ENCODE results near the gene BYSL. TPM values are rescaled to one million over a fixed set of nuclear protein-coding genes. Genes with fewer than 3 reads are reported as not detected.

Gene BYSL
- total and polyA plus RNA-seq, 4 donors = 3.4 to 12.0 (median 7.6) TPM

DNA sequence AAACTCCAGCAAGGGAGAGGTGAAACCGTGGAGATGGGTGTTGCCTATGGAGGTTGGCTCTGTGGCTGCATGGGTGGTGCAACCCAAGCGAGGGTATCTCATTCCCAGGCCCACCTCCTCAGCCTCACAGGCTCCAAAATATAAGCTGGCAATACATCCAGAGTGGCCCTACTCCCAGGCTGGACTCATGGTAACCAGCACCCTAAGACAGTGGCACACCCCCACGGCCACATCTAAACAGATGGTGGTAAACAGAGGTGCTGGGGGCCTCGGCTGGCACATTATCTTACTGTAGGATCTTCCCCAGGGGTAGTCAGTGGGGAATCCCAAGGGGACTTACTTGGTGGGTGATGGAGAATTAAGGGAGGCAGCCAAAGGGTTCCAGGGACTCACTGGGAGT lies 54.0 kb downstream of the BYSL start:
- no peak for ATAC-seq (ENCODE audit: low FRiP score)

DNA sequence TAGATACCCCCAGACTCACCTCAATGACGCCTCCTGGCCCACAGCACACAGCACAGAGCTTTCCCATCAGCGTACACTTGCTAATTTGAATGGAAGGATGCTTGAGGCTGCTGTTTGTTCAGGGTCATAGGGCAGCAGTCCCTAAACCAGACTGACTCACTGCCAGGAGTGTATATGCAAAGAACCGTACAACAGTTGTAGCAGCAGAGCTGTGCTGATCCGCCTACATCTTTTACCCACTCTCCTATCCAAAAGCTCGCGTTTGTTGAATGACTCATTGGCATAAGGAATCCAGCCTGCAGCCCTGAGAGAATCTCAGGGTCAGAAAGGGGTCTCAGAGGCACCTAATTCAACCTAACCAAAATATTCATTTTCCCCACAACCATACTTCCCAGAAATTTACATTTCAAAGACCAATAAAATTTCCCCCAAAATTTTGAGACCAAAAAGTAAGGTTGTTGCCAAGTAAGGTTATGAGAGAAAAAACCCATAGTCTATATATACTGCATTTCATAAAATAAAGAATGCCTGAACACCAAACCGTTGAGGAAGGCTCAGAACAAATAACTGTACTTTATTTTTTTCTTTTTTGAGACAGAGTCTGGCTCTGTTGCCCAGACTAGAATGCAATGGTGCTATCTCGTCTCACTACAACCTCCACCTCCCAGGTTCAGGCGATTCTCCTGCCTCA lies 55.6 kb downstream of the BYSL start:
- H3K9me3 ChIP-seq (ENCODE audit: control insufficient read depth, low read length) = no peaks in the 10 kb centered on the region
- intact Hi-C loops (cut with DNase I) = no loop called here
- no peak overlapping the region for H3K27ac ChIP-seq (ENCODE audit: low read depth in 1 of 2, low read length in 2 of 2)
- no peaks in the 10 kb centered on the region for H3K27me3 ChIP-seq (ENCODE audit: control insufficient read depth in 1 of 2, insufficient read depth in 2 of 2, low read length in 1 of 2)
- ATAC-seq (ENCODE audit: low FRiP score) = no peak
- 60% methylated on average over 9 of the region's 9 CpGs for WGBS, 2 donors
- H3K4me3 ChIP-seq (ENCODE audit: low read length in 2 of 2) = no peak overlapping the region
- no peaks in the 10 kb centered on the region for H3K36me3 ChIP-seq (ENCODE audit: control insufficient read depth in 1 of 2, insufficient read depth in 2 of 2, low read length in 1 of 2)
- no peak for DNase-seq
- H3K4me1 ChIP-seq (ENCODE audit: control insufficient read depth in 1 of 2, insufficient read depth in 2 of 2, low read length in 2 of 2) = no peaks in the 10 kb centered on the region

More for the DNA sequence above, 54.0 kb downstream of the BYSL start:
- 90 to 91% methylated on average over 4 of the region's 4 CpGs for WGBS, 2 donors
- no peaks in the 10 kb centered on the region for H3K36me3 ChIP-seq (ENCODE audit: control insufficient read depth in 1 of 2, insufficient read depth in 2 of 2, low read length in 1 of 2)
- intact Hi-C loops (cut with DNase I) = no loop called here
- no peaks in the 10 kb centered on the region for H3K4me1 ChIP-seq (ENCODE audit: control insufficient read depth in 1 of 2, insufficient read depth in 2 of 2, low read length in 2 of 2)
- H3K9me3 ChIP-seq (ENCODE audit: control insufficient read depth, low read length) = no peaks in the 10 kb centered on the region
- H3K4me3 ChIP-seq (ENCODE audit: low read length in 2 of 2) = no peak overlapping the region
- no peak overlapping the region for H3K27ac ChIP-seq (ENCODE audit: low read depth in 1 of 2, low read length in 2 of 2)
- DNase-seq = no peak
- no peaks in the 10 kb centered on the region for H3K27me3 ChIP-seq (ENCODE audit: control insufficient read depth in 1 of 2, insufficient read depth in 2 of 2, low read length in 1 of 2)

Other genes starting within 250 kb of the BYSL start
- gene TFEB, start 185.9 kb upstream of the BYSL start, total RNA-seq = 10 to 100 TPM; 22.2 to 32.1 TPM
- gene TFEB, start 185.9 kb upstream of the BYSL start, polyA plus RNA-seq = 10 to 100 TPM in 1 of 2 donors, 1 to 10 TPM in 1; 7.3 to 20.9 TPM
- under 1 TPM; 0.33 to 0.65 TPM for gene PGC, start 174.1 kb upstream of the BYSL start, total RNA-seq
- 1 to 10 TPM; 1.1 to 2.5 TPM for gene PGC, start 174.1 kb upstream of the BYSL start, polyA plus RNA-seq
- gene FRS3, start 141.6 kb upstream of the BYSL start, total RNA-seq = 1 to 10 TPM; 3.7 to 5.4 TPM
- 10 to 100 TPM in 1 of 2 donors, 1 to 10 TPM in 1; 1.0 to 16.2 TPM for gene FRS3, start 141.6 kb upstream of the BYSL start, polyA plus RNA-seq
- gene PRICKLE4, start 140.7 kb upstream of the BYSL start, total RNA-seq = 1 to 10 TPM; 3.5 to 8.8 TPM
- gene PRICKLE4, start 140.7 kb upstream of the BYSL start, polyA plus RNA-seq = 1 to 10 TPM in 1 of 2 donors, under 1 TPM in 1; 0.61 to 1.5 TPM
- gene TOMM6, start 133.8 kb upstream of the BYSL start, total RNA-seq = 10 to 100 TPM; 74.8 to 75.5 TPM
- 100 to 1,000 TPM; 213 to 236 TPM for gene TOMM6, start 133.8 kb upstream of the BYSL start, polyA plus RNA-seq
- gene USP49, start 26.1 kb upstream of the BYSL start, total RNA-seq = 1 to 10 TPM; 2.3 to 5.3 TPM
- 1 to 10 TPM; 1.3 to 1.5 TPM for gene USP49, start 26.1 kb upstream of the BYSL start, polyA plus RNA-seq
- 10 to 100 TPM; 11.7 to 16.1 TPM for gene MED20, start 360 bp upstream of the BYSL start, total RNA-seq
- 1 to 10 TPM; 6.1 to 7.5 TPM for gene MED20, start 360 bp upstream of the BYSL start, polyA plus RNA-seq
- gene CCND3, start 20.3 kb downstream of the BYSL start, total RNA-seq = 10 to 100 TPM; 47.8 to 51.4 TPM
- 10 to 100 TPM; 45.2 to 48.3 TPM for gene CCND3, start 20.3 kb downstream of the BYSL start, polyA plus RNA-seq
- gene TAF8, start 129.0 kb downstream of the BYSL start, total RNA-seq = 10 to 100 TPM; 24.2 to 28.6 TPM
- 10 to 100 TPM; 14.7 to 15.0 TPM for gene TAF8, start 129.0 kb downstream of the BYSL start, polyA plus RNA-seq
- gene C6orf132, start 221.1 kb downstream of the BYSL start, total RNA-seq = 1 to 10 TPM; 1.7 to 3.1 TPM
- gene C6orf132, start 221.1 kb downstream of the BYSL start, polyA plus RNA-seq = 10 to 100 TPM in 1 of 2 donors, under 1 TPM in 1; 0.51 to 30.7 TPM

All from aorta (tissue), 5 donors.